HCT116 (cell line): ENCODE measurements around the gene SLC6A6. TPM values are rescaled to one million over a fixed set of nuclear protein-coding genes. Genes with fewer than 3 reads are reported as not detected.

Experiments used
- ATAC-seq: fragments of 200-7000 bp; cut with Tn5 transposase; 2 replicates; pipeline ENCODE4 v1.9.1; 2020; ENCODE audit warnings: mild to moderate bottlenecking, moderate library complexity
- BruUV-seq: library from RNA; stranded (reverse); fragments of 400-500 nt; replicated peaks from 2 replicates; lab custom pipeline; 2021; lab: Mats Ljungman, UMichigan
- CTCF ChIA-PET: fragments of 300-600 bp; sonication (Branson Sonifier 250); formaldehyde crosslinking; loops from one replicate; lab custom pipeline; 2021; ENCODE audit warnings: antibody characterized with exemption; lab: Charles Lee
- POLR2A ChIA-PET: fragments of 300-600, 350-600 bp; sonication (Branson Sonifier 250); formaldehyde crosslinking; loops from one replicate; lab custom pipeline; 2021; ENCODE audit warnings: antibody characterized with exemption; lab: Charles Lee
- RAD21 ChIA-PET, 2 experiments: fragments of 300-600 bp; sonication (Branson Sonifier 250); formaldehyde crosslinking; loops; one replicate each; lab custom pipeline; 2023; ENCODE audit warnings: low total read pairs in 2 of 2; ENCODE audit not compliant: uncharacterized antibody in 2 of 2, unreplicated experiment in 2 of 2, low non-redundant PET in 1 of 2; lab: Charles Lee
- DNase-seq: peaks from one replicate; pipeline ENCODE4 v3.0.0-alpha.2; 2010; ENCODE audit warnings: low read depth, low spot score
- H2AFZ ChIP-seq: fragments of 200-600 bp; shearing (Covaris generic), sonication (generic); 2 replicates; pipeline ENCODE4 v1.6.1; 2017; ENCODE audit warnings: low read depth, mixed run types, mixed read lengths, antibody characterized with exemption, low read length; ENCODE audit not compliant: poor library complexity, severe bottlenecking
- H3K27ac ChIP-seq: 2 replicates; pipeline ENCODE4 v1.5.1; 2012; ENCODE audit warnings: low read depth, low read length
- H3K27me3 ChIP-seq: fragments of 200-600 bp; sonication (generic); 2 replicates; pipeline ENCODE4 v1.6.1; 2016; ENCODE audit warnings: mixed run types, low read length, mixed read lengths; ENCODE audit not compliant: insufficient read depth
- H3K36me3 ChIP-seq, 2 experiments: fragments of 200-500 bp in 1 of 2; fragments of 200-600 bp in 1 of 2; sonication (Bioruptor generic) in 1 of 2; sonication (generic) in 1 of 2; 2 replicates each; pipeline versions ENCODE4 v1.5.1 to v1.6.1; 2014 to 2016; ENCODE audit warnings: low read length in 2 of 2, inconsistent platforms in 1 of 2, mixed read lengths in 1 of 2, mixed run types in 1 of 2; ENCODE audit not compliant: insufficient read depth in 2 of 2, control insufficient read depth in 1 of 2
- H3K4me1 ChIP-seq, 2 experiments: fragments of 200-600 bp in 1 of 2; sonication (generic) in 1 of 2; 2 replicates each; pipeline versions ENCODE4 v1.5.1 to v1.6.1; 2012 to 2017; ENCODE audit warnings: low read length in 2 of 2, inconsistent platforms in 1 of 2, mild to moderate bottlenecking in 1 of 2, mixed read lengths in 1 of 2, mixed run types in 1 of 2, moderate library complexity in 1 of 2; ENCODE audit not compliant: insufficient read depth in 2 of 2, control insufficient read depth in 1 of 2
- H3K4me2 ChIP-seq: fragments of 200-600 bp; sonication (generic); 2 replicates; pipeline ENCODE4 v1.6.1; 2017; ENCODE audit warnings: mixed run types, low read length, mixed read lengths
- H3K4me3 ChIP-seq, 2 experiments: fragments of 200-600 bp in 1 of 2; sonication (generic) in 1 of 2; replicated peaks in 1 of 2; 2 replicates each; pipeline ENCODE4 v1.5.1; 2011 to 2016; ENCODE audit warnings: low read length in 2 of 2, control low read depth in 1 of 2, low read depth in 1 of 2, mild to moderate bottlenecking in 1 of 2, mixed read lengths in 1 of 2, mixed run types in 1 of 2
- H3K79me2 ChIP-seq: fragments of 200-600 bp; sonication (generic); 2 replicates; pipeline ENCODE4 v1.6.1; 2017; ENCODE audit warnings: mild to moderate bottlenecking, mixed run types, low read length, moderate library complexity, mixed read lengths; ENCODE audit not compliant: insufficient read depth
- H3K9ac ChIP-seq: fragments of 200-600 bp; sonication (generic); 2 replicates; pipeline ENCODE4 v1.6.1; 2016; ENCODE audit warnings: low read length, mixed read lengths
- H3K9me2 ChIP-seq: fragments of 200-600 bp; sonication (generic), shearing (Covaris generic); 2 replicates; pipeline ENCODE4 v1.6.1; 2017; ENCODE audit warnings: mixed run types, mild to moderate bottlenecking, moderate library complexity; ENCODE audit not compliant: insufficient read depth
- H3K9me3 ChIP-seq, 2 experiments: fragments of 200-500 bp in 1 of 2; fragments of 200-600 bp in 1 of 2; sonication (Bioruptor generic) in 1 of 2; sonication (generic) in 1 of 2; 2 replicates each; pipeline ENCODE4 v1.6.1; 2014 to 2017; ENCODE audit warnings: low read length in 2 of 2, mixed read lengths in 2 of 2, inconsistent platforms in 1 of 2, low read depth in 1 of 2, mild to moderate bottlenecking in 1 of 2, mixed run types in 1 of 2, moderate library complexity in 1 of 2; ENCODE audit not compliant: control insufficient read depth in 1 of 2, insufficient read depth in 1 of 2
- H4K20me1 ChIP-seq: fragments of 200-600 bp; sonication (generic), shearing (Covaris generic); 2 replicates; pipeline ENCODE4 v1.6.1; 2017; ENCODE audit warnings: mixed run types, mild to moderate bottlenecking, moderate library complexity; ENCODE audit not compliant: insufficient read depth
- EZH2 ChIP-seq: fragments of 200-600 bp; sonication (generic); IDR thresholded peaks from 2 replicates; pipeline ENCODE4 v1.6.1; 2017; ENCODE audit warnings: antibody characterized with exemption, mixed run types
- EZH2phosphoT487 ChIP-seq: fragments of 200-600 bp; IDR thresholded peaks from 2 replicates; pipeline ENCODE4 v1.6.1; 2018; ENCODE audit warnings: antibody characterized with exemption, borderline replicate concordance
- FOSL1 ChIP-seq: IDR thresholded peaks from 2 replicates; pipeline ENCODE4 v1.6.1; 2012; ENCODE audit warnings: low read depth
- MAX ChIP-seq: IDR thresholded peaks from 2 replicates; pipeline ENCODE4 v1.6.1; 2012
- POLR2A ChIP-seq: IDR thresholded peaks from 2 replicates; pipeline ENCODE4 v1.7.0; 2011; ENCODE audit warnings: borderline replicate concordance; ENCODE audit not compliant: insufficient read depth, insufficient read length; ENCODE audit errors: extremely low read depth
- POLR2AphosphoS5 ChIP-seq: IDR thresholded peaks from 2 replicates; pipeline ENCODE4 v1.6.1; 2011; ENCODE audit warnings: mild to moderate bottlenecking, low read depth, low read length, moderate library complexity
- SP1 ChIP-seq: IDR thresholded peaks from 2 replicates; pipeline ENCODE4 v1.6.1; 2012; ENCODE audit warnings: low read depth
- intact Hi-C: fragments of 100-400 bp; cut with micrococcal nuclease; formaldehyde crosslinking; loops from 2 replicates; pipeline ENCODE4 v1.10.0; 2022
- total RNA-seq: library from RNA; stranded (reverse); gene quantifications from one replicate; pipeline ENCODE4 v1.2.1, GENCODE V29; 2021; ENCODE audit not compliant: unreplicated experiment
- TF ChIP-seq, protein P1 (sequence below): IDR thresholded peaks from 2 replicates; pipeline ENCODE4 v1.6.1; 2012; ENCODE audit warnings: low read depth

The SLC6A6 gene
- total RNA-seq, 1 experiment from 2014 or later, result 36.3 TPM

GRCh38 chr3:14359348-14359747 lies 43.1 kb upstream of the SLC6A6 start:
- no peak overlapping the region for H3K27ac ChIP-seq
- no peaks in the 10 kb centered on the region for H3K4me1 ChIP-seq
- H3K4me3 ChIP-seq, result no peak overlapping the region
- ATAC-seq, result no peak
- DNase-seq, result no peak
- ChIA-PET CTCF (interaction anchor here (1.4 kb wide), 1 partner anchor 10 kb away, joined by 3 read pairs; no protein-coding TSS in a partner anchor), POLR2A (no interaction called here), RAD21 (no interaction called here)
- no peaks in the 10 kb centered on the region for H3K9me2 ChIP-seq
- H3K79me2 ChIP-seq, result no peaks in the 10 kb centered on the region
- BruUV-seq, result no TSS peak
- intact Hi-C loops, result no loop called here
- no peaks in the 10 kb centered on the region for H3K36me3 ChIP-seq
- no peak overlapping the region for H3K4me2 ChIP-seq
- H4K20me1 ChIP-seq, result no peaks in the 10 kb centered on the region
- H2AFZ ChIP-seq, result no peak overlapping the region
- TF ChIP-seq, protein P1, sequence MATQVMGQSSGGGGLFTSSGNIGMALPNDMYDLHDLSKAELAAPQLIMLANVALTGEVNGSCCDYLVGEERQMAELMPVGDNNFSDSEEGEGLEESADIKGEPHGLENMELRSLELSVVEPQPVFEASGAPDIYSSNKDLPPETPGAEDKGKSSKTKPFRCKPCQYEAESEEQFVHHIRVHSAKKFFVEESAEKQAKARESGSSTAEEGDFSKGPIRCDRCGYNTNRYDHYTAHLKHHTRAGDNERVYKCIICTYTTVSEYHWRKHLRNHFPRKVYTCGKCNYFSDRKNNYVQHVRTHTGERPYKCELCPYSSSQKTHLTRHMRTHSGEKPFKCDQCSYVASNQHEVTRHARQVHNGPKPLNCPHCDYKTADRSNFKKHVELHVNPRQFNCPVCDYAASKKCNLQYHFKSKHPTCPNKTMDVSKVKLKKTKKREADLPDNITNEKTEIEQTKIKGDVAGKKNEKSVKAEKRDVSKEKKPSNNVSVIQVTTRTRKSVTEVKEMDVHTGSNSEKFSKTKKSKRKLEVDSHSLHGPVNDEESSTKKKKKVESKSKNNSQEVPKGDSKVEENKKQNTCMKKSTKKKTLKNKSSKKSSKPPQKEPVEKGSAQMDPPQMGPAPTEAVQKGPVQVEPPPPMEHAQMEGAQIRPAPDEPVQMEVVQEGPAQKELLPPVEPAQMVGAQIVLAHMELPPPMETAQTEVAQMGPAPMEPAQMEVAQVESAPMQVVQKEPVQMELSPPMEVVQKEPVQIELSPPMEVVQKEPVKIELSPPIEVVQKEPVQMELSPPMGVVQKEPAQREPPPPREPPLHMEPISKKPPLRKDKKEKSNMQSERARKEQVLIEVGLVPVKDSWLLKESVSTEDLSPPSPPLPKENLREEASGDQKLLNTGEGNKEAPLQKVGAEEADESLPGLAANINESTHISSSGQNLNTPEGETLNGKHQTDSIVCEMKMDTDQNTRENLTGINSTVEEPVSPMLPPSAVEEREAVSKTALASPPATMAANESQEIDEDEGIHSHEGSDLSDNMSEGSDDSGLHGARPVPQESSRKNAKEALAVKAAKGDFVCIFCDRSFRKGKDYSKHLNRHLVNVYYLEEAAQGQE, result no peak
- no peak for TF ChIP-seq MAX
- TF ChIP-seq POLR2AphosphoS5, result no peak
- TF ChIP-seq FOSL1, result no peak
- no peak for TF ChIP-seq SP1
- TF ChIP-seq POLR2A, result no peak
- TF ChIP-seq EZH2phosphoT487, result no peak
- TF ChIP-seq EZH2, result no peak
- no peak overlapping the region for H3K9ac ChIP-seq
- no peaks in the 10 kb centered on the region for H3K27me3 ChIP-seq
- H3K9me3 ChIP-seq, result no peaks in the 10 kb centered on the region
